ENCODE measurements around the gene NIF3L1.
"Not testable (repeated sequence)": the region's sequence is repeated elsewhere in the genome, so short reads cannot be mapped to it uniquely, and the experiment has no call there.

The NIF3L1 gene

DNA sequence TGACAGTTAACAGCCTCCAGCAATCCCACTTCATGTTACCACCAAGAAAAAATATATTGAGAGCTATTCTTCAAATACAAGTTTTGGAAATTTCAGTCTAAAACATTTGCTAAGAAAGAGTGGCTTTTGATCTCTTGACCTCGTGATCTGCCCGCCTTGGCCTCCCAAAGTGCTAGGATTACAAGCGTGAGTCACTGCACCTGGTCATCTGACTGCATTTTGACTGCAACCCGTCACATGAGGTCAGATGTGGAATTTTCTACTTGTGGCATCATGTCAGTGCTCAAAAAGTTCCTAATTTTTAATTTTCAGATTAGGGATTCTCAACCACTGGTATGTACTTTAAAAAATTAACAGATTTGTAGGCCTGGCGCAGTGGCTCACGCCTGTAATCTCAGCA, 15.6 kb upstream of the NIF3L1 start:
- no peak for DNase-seq

DNA sequence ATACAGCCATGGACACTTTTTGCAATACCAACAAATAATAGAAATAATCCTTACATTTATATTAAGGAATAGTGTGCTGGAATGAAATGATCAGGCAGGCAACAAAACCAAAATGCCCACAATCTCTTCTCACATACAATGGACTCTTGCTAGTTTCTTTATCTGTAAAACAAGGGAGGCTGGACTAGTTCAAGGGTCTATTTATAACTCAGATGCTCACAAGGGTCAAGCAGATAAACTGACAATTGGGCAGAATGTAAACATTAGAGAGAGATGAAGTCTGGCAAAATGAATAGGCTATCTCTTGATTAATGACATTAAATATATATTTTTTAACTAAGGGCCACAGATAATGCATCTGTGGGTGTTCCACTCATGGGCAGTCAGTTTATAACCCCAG, 11.7 kb upstream of the NIF3L1 start:
- DNase-seq = no peak

DNA sequence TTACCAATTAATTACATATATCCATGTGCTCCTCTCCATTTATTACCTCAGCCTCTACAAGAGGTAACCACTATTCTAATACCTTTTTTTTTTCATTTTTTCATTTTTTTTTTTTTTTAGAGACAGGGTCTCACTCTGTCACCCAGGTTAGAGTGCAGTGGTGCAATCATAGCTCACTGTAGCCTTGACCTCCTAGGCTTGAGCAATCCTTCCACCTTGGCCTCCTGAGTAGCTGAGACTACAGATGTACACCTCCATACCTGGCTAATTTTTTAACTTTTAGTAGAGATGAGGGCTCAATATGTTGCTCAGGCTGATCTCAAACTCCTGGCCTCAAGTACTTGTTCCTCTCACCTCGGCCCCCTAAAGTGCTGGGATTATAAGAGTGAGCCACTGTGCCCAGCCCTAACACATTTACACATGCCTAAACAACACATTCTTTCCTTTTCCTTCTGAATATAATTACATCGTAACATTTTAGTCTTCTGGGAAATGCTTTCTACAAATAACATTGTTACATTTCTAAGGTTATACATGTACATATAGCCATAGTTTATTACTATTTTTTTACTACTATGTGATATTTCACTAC, 10.8 kb upstream of the NIF3L1 start:
- no peak for DNase-seq

DNA sequence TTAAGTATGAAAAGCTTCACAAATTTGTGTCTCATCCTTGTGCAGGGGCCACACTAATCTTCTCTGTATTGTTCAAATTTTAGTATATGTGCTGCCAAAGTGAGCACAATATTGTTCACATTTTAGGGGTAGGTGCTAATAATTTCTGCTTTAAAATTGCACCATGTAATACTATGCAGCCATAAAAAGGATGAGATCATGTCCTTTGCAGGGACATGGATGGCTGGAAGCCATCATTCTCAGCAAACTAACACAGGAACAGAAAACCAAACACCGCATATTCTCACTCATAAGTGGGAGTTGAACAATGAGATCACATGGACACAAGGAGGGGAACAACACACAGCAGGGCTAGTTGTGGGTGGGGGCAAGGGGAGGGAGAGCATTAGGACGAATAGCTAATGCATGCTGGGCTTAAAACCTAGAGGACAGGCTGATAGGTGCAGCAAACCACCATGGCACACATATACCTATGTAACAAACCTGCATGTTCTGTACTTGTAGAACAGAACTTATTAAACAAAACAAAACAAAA, 7.4 kb upstream of the NIF3L1 start:
- DNase-seq = not testable (repeated sequence)

DNA sequence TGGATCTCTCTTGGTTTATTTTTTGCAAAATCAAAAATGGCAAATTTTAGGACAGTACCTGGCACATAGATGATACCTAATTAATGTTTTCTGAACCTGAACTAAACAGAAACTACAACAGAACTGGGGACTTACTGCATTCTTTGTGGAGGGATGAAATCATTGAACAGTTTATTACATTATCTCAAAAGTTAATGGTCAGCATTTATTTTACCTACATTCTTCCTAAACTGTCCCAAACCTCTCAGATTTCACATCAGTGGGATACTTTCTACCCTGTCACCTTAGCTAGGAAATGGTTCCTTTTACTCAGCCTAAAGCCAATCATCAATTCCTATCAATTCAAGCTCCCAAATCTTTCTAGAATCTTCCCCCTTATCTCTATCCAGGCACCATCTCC, 10.3 kb downstream of the NIF3L1 start:
- DNase-seq = no peak

DNA sequence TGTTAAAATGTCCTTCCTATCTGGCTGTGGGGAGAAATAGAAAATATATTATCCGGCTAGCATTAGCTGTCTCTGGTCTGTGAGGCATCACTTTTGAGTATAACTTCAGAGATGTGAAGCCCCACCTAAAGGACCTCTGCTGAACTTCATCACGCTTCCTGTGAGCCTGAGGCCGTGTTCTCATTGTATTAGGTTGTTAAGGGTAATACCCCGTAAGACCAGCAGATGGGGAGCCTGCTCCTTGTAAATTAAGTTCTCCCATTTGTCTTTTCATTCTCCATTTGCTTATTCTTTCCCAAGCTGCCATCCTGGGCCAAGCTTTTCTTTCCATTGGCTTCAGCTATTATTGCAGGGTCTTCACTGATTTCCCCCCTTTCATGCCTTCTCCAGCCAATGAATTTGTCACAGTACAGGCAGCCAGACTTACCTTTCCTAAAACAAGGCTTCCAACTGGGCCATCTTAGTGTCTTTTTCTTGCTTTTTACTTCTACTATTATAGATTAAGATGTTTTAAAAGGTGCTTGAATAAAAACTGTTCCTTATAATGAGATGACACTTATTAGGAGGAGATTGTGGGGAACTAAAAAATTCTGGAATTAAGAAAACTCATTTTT, 12.4 kb downstream of the NIF3L1 start:
- peak; percentile 14 to 49 (median 32) for DNase-seq

DNA sequence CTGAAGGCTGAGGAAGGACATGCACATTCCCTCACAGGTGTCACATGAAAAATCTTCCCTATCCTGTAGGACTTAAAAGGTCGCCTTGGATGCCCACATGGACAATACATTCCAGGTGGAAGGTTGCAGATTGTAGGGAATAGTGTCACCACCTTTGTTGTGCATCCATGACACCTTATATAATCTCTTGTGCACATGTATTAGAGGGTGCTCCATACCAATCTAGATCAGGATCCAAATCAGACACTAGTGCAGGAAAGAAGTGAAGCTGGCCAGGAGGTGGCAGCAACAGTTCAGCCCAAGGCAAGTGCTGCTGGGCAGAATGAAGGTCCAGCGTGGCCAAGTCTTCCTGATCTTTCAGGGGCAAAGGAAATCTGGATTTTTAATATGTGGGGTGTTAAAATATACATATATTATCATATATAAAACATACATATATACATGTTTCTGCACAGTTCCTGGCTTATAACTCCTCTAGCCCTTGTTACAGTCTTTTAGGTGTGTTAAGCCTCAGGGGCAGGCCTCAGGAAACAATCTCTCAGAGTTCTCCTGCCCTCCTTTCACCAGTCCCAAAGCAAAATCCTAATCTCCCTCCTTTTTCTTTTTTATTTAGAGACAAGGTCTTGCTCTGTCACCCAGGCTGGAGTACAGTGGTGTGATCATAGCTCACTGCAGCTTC, 16.6 kb downstream of the NIF3L1 start:
- DNase-seq = peak in 2 of 4 experiments; percentile 8 to 23

DNA sequence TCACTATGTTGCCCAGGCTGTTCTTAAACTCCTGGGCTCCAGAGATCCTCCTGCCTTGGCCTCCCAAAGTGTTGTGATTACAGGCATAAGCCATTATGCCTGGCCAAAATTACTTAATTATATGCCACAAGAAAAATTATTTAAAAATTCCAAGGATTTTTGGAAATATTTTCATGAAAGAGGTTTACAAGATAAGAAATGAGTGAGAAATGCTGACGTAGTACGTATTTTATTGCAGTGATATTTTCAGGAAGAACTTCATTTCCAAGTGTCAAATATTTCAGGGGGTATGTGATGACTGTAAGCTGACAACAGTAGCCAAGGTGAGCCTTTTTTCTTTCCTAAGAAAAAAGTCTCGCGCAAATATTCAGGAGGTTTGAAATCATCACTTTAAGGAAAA, 20.8 kb downstream of the NIF3L1 start:
- no peak for DNase-seq

DNA sequence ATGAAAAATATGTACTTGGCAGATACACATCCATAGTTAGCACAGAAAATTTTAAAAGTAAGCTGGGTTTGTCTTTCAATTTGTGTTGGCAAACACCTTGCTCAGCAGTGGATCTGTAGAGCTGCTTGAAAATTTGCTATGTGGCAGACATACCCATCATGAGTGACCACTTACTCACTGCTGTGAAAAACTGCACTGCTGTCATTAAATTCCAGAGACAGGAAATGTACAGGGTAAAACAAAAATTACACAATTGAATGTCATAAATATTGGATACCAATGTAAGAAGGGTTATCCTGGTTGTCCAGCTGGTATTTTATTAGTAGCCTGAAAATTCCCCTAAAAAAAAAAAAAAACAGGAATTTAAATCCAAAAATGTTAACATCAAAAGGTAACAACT, 24.5 kb downstream of the NIF3L1 start:
- no peak for DNase-seq

DNA sequence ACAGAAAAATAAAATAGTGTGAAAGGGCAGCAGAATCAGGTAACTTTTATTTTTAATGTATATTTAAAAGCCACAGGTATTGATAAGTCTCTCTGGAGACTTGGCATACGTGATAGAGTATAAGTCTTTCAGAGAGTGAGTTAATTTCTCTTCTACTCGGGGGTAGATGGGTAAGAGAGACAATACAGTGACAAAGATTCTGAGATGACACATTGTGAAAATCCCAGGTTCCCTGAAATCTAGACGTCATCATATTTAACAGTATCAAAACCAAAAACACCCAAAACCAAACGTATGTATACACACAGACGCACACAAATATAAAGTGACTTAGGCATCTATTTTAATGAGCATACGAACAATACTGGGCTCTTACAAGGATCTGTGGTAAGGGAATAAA, 33.3 kb downstream of the NIF3L1 start:
- no peak for DNase-seq

DNA sequence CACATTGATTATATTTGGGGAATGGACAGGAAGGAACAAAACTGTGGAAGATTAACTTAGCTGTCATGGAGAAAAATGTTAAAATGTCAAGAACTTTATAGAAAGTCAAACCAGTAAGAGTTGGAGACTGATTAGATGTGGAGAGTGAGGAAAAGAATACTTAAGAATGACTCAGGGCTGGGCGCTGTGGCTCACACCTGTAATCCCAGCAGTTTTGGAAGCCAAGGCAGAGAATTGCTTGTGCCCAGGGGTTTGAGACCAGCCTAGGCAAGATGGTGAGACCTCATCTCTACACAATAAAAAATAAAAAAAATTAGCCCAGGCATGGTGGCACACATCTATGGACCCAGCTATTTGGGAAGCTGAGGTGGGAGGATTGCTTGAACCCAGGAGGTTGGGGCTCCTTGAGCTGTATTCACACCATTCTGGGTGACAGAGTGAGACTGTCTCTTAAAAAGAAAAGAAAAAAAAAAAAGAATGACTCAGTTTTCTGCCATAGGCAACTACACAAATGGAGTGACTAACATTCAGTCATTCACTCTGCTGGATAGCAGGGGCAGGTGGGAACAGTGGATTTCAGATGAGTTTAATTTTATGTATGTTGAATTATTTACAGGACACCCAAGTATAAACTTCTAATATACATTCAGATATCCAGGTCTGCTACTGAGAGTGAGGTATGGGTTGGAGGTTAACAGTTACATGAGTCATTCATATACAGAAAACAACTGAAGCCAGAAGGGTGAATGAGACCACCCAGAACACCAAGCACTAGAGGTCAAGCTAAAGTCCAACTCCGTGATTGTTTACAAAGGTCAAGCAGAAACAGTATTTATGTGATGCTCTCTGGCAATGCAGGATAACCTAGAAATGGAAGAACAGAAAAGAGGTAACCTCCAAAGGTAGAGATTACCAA, 40.4 kb downstream of the NIF3L1 start:
- no peak for DNase-seq

DNA sequence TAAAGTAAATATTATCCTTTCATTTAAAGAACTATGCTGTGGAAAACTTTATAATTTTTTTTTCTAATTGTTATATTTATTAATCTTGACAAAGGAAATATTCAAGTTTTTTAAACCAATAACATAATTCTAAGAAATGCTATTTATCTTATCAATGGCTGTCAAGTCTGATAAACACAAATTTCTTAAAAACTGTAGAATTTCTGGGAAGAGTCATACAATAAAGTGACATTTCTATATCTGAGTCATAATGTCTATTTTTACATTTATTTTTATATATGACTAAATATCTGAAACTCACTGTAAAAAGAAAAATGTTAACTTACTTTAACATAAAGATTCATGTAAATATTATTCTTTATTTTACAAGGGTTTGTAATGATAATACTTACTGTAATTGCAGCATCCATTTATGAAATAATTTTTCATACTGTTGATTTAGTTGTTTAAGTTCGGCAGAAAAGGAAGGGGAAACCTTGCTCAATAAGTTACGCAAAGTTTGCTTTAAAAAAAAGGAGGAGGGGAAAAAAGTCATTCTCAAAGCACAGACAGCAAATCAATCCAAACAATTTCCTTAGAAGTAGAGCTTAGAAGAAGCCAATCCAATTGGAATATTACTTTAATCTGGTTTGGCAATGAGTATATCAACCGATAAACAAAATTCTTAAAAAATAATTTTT, 41.9 kb downstream of the NIF3L1 start:
- DNase-seq = no peak

DNA sequence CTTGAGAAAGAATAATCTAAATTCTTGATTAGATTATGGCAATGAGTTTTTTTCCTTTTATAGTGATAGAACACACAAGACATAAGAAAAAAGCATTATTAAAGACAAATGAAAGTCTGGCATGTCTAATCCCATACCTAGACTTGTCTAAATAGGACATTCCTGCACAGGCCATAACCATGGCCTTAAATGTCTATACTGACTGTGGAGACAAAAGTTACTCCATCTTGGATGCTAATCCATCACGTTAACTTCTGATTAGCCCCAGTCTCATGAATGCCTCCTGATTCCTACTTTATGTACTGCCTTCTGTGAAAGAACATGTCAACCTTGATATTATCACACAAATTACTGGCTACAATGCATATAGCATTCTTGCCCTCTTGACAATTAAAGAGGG, 50.7 kb downstream of the NIF3L1 start:
- no peak for DNase-seq

DNA sequence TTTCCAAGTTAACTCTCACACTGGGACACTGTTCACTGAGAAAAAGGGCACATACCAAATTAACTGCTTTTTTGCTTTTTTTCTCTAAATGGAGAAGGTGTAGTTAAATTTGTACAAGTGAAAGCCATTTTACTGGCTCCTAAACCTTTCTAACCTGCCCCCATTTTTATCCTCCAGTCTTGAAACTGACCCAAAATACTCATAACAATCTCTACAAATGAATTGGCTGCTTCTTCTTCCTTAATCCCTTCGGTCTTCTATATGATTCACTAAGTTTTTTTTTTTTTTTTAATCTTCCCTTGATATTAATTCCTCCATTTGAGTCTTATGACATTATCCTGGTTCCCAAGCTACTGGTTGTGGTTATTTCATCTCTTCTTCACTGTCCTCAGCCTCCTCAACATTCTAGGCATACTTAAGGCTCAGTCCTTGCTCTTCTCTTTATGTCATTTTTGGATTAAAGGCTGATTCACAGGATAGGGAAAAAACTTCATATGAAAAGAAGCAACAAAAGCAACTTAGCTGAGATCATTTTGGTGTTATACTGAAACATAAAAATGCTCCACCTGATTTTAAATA, 54.4 kb downstream of the NIF3L1 start:
- no peak for DNase-seq

DNA sequence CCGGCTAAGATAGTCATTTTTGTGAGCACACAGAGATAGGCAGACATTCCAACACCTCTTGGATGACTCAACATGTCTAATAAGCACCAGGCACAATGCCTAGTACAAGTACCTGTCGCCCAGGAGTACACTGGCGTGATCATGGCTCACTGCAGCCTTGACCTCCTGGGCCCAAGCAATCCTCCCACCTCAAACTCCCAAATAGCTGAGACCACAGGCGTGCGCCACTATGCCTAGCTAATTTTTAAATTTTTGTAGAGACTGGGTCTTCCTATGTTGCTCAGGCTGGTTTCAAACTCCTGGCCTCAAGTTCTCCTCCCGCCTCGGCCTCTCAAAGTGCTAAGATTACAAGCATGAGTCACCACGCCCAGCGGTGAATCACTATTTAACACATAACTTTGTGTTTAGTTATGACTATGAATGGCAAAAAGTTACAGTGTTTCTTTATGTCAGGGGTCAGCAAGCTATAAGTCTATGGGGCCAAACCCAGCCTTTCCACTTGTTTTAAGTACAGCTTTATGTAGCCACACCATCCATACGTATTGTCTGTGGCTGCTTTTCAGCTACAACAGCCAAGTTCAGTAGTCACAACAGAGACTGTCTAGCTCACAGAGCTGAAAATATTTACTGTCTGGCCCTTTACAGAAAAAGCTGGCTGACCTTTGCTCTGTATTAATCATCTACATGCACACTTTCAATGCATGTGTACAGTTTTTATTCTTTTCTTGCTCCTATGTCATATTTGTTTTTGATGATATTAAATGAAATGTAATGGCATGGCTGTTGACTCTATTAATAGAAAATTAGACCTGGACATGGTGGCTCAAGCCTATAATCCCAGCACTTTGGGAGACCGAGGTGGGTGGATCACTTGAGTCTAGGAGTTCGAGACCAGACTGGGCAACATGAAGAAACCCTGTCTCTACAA, 55.6 kb downstream of the NIF3L1 start:
- peak in 2 of 4 experiments; percentile 13 to 29 for DNase-seq

DNA sequence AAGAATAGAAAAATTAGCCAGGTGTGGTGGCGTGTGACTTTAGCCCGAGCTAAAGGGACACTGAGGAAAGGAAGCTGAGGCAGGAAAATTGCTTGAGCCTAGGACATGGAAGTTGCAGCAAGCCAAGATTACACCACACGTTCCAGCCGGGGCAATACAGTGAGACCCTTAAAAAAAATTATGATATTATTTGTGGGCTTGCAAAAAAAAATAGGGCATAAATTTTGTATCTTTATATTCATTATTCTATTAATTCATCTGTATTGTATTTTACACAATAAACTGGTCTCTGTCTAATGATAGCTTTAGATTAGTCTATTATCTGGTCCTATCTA, 56.2 kb downstream of the NIF3L1 start:
- no peak for DNase-seq

DNA sequence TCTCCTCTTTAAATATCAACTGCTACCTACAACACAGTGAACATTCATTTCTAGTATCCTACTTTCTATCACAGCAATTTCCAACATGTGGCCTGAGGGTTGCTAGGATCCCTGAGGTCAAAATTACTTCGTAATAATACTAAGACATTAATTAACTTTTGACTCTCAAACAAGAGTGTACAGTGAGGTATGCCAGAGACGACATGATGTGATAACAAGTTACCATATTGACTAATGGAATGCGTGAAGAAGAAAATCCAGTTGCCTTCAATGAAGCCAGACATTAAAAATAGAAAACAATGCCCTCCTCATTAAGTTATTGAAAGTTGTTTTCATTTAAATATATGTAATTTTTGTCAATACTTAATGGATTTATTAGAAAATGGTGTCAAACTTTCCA, 61.2 kb downstream of the NIF3L1 start:
- no peak for DNase-seq

Data from activated CD4-positive, CD25-positive, alpha-beta regulatory T cell (primary cell).